Stimulated activated CD4-positive, alpha-beta T cell treated with anti-CD3 and anti-CD28 coated beads, Interleukin-2, amount 100 ng/mL, for 24 hours (primary cell): ENCODE data around the gene GMDS.

Source experiments
- DNase-seq, 2 donors: peaks; one replicate each; pipeline ENCODE4 v3.0.0-alpha.2; 2020

Gene GMDS

DNA sequence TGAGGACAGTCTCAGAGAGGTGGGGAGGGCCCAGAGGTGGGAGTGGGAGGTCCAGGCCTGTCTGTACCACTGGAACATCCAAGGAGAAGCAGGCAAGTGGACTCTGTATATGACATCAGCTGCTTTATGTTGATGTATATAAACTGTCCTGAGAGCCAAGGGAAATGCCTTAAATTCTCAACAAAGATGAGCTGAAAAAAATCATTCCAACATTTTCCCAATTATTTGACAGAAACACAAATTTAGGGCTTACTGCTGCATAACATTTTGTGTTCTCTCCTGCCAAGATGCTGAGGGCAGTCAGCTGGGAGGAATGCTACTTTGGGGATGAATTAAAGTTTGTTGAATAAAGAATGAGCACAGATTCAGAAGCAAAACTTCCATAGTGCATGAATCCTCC lies 582.9 kb downstream of the GMDS start:
- DNase-seq, result no peak

DNA sequence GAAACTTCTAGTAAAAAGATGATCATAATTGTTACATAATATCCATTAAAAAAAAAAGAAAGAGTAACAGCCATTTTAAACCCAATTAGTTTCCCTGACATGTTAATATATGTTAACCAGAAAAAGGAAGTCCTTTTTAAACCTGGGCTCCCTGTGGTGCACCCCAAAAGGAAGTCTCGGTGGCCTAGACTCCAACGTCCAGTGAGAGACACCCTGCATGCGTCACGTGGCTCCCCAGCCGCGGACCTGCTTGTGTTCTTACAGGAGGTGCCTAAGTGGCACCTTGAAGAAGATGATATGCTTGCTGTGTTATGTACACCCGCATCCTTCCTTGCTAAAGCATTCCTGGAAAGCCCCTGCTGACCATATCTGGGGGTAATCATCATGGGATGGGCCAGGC lies 585.6 kb downstream of the GMDS start:
- DNase-seq, result no peak

DNA sequence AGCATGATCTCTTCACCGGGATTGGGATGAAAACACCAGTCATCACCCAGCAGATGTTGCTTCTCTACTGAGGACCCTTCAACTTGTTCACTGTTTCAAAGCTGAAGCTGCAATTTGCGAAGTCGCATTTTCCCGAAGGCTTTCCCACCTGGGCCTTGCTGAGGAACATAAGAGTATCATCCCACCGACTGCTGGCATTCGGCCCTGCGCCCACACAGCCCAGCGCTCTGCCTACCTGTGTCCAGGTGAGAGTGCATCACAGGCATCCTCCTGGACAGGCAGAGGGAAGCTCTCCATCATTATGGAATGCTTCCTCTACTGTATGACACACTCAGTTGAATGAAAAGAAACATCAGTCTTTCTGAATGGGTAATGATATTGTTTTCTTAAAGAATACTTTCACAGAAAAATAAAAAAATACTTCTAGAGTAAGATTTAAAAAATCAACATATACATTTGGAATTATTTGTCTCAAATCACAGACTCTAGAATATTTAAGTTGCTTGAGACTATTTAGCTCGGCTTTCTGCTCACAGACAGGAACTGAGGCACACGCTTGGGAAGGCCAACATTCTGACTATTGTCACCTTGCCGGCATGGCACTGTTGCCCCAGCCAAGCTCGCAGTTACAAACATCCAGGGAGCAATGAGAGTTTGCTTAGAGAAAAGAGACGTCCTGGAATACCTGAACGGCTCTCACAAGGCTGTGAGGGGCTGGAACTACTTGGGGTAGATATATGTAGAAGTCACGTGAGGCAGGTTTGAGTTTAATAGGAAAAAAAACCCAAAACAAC lies 587.0 kb downstream of the GMDS start:
- no peak for DNase-seq

DNA sequence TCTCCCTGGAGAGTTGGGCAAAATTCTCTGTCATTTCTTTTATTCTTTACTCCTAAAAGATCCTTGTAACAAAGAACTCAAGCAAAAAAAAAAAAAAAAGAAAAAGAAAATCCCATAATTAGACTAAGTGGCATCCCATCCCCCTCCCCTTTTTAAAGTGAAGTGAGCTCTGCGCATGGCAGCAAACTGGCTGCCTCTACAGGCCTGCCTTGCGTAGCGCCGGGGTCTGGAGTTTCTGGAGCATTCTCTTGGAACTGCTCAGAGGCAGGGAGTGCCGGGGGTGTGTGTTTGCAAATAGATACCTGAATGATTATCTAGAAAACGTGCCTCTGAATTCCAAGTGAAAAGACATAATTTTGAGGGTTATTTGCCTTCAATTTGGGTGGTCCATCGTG lies 587.6 kb downstream of the GMDS start:
- no peak for DNase-seq

DNA sequence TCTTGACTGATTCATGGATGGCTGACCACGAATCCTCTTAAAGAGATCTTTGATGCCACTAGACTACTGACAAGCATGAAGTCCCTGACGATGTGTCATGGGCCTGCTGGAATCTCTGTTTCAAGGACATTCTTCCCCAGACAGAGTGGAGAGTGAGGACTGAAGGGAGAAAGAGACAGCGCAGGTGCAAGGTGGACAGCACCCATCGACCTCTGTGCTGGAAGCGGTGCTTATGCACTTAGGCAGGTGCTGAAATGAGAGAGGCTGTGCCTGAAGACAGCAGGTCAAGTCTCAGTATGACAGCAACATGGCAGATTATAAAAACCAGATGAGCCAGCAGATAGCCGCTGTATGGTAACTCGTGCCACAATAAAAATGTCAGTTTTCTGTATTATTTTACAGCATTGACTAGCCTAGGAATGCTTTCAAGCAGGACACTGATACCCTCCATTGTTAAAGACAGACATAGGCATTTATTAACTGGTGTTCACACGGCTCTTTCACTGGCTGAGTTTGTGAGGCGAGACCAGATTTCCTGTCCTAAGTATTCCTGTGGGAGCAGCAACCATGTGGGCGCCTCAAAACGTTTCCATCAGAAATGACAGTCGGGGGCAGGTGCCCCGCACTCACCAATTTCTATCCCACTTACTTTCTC lies 588.2 kb downstream of the GMDS start:
- DNase-seq, result no peak

DNA sequence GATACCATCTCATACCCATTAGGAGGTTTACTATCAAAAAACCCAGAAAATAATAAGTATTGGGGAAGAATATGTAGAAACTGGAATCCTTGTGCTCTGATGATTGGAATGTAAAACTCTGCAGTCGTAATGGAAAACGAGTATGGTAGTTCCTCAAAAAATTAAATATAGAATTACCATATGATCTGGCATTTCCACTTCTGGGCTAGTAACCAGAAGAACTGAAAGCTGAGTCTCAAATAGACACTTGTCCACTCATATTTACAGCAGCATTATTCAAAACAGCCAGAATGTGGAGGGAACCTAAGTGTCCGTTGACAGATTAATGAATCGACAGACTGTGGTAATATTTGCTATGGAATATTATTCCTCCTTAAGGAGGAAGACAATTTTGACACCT lies 591.4 kb downstream of the GMDS start:
- DNase-seq, result no peak

DNA sequence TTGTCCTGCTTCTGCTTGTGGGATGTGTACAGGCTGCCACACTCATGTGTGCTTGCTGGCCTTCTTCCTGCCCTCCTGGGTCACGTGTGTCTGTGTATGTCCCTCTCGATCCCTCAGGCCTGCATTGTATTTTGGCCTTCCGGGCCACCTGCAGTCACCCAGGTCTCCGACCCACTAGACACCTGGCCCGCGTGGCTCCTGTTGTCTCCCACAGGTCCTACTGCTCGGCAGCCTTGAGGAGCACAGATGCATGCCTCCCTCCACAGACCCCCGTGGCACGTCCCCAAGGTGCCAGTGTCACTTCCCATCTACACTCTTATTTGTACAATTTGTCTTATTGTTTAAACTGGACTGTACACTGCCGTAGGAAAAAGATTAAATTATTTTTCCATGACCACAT lies 592.6 kb downstream of the GMDS start:
- no peak for DNase-seq

DNA sequence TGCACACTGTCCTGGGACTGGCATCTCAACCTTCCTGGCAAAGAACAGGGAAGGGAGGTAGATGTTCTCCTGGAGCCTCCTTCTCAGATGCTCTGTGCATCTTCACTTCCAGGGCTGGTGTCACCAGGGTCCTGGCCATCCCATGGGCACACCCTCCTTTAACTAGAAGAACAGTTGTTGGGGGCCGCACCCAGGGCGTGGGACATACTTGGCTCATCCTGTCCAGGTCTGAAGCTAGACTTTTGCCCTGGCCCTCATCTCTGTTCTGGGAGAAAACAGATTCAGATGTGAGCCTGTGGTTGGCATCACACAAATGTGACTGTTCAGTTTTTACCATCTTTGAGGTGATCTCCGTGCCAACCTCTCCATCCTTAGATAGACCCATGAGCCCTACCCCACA lies 594.0 kb downstream of the GMDS start:
- DNase-seq, result no peak

DNA sequence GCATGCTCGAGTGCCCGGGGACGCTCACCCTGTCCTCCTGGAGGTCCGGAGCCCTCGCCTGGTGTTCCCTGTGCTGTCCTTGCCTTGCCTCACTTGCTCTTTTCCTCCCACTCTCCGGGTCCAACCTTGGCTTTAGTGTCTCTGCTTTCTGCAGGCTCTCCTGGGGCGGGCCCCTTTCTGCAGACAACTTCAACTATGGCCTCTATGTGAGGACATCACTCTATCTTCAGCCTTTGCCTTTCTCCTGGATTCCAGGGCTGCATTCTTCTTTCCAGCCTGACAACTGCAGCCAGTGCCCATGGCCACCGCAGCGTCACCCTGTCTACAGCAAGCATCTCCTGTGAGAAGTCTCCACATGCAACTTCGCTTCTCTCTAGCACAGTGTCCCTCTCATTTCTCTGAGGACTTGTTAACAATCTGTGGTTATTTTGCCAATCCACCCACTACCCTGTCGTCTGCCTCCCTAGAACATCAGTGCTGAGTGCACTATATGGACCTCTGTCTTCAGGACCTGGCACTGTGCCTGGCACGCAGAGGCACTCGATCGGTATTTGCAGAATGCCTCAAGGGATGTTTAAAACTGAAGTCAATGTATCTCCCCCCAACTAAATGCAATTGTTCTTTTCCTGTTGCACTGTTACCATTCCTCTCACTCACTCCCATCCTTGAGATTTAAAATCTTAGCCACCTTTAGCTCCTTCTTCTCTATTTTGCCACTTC lies 599.8 kb downstream of the GMDS start:
- DNase-seq, result no peak

DNA sequence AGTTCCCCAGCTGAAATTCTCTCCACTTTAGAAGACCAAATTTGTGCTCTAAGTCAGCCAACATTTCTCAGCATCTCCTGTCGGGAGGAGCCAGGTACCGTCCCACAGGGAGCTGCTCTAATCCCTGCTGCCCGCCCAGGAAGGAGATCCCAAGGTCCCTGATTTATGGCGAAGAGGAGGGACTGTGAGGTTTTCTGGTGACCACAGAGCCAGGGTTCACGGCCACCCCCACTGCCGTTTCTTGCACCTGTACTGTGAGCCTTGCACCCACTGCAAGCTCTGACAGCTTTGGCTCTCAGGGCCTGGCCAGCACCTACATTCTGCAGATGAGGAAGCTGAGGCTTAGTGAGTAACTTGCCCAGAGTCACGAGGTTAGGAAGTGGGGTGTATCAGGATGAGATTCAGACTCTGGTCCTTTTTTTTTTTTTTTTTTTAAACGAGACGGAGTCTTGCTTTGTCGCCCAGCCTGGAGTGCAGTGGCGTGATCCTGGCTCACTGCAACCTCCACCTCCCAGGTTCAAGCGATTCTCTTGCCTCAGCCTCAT lies 600.8 kb downstream of the GMDS start:
- DNase-seq, result no peak

DNA sequence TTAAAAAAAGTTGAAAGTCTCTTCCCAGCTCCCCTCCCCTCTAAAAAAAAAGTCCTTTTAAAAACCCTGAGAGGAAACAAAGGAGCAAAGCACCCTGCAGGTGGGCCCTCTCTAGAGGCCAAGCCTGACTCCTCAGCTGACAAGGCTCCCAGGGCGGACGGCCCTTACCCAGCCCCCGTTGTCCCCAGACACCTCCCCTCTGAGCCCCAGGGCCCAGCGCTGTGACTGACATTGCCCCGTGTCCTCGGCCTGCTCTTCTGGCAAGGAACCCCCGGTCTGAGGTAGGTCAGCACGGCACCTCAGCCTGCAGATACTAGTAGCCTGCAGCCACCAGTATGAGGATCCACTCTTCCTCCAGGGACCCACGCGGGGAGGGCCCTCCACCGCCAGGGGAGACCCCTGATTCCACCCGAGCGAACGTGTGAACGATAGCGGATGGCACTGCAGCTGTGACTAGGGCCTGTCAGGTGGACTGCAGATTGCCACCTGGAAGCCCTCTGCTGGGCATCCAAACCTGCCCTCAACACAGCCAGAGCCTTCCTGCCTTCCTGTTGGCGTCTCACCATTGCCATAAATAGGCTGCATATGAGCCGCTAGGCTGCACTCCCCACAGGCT lies 601.5 kb downstream of the GMDS start:
- no peak for DNase-seq

DNA sequence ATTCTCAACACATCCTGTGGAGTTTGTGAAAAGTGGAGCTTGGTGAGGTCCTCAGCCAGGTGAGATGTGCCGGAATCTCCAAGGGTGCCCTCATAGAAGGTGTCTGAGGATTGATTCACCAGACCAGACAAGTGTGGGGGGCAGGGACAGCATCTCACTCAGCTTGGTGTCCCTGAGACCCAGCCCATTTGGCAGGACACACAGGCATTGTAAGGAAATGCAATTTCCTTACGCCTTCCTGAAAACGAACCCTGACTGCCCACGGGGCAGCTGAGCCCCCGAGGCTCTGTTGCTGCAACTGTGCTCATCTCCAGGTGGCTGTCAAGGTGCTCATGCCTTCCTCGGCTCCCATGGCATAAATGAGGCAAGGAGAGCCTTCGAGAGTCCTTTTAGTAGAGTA lies 602.3 kb downstream of the GMDS start:
- no peak for DNase-seq

DNA sequence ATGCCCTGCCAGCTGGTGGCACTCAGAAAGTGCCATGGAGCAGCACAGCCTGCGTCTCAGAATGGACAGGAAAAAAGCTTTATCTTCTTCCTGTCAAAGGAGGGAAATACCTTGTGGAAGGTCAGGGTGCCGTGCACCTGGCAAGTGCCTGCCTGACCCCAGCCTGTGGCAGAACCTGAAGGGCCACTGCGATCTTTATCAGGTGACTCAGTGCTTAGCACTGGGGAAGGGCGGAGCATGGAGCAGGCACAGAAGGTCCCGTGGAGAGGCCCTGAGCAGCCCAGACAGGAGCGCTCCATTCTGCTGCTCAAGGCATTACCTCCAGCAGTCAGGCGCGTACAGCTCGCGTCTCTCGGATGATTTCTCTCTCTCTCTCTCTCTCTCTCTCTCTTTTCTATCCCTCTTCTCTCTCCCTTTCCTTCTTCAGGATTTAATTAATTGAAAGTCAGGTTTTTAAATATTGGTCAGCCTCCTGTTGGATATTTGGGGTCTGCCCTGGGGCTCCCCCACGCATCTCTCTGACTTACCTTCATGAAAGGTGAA lies 604.0 kb downstream of the GMDS start:
- DNase-seq, result no peak

DNA sequence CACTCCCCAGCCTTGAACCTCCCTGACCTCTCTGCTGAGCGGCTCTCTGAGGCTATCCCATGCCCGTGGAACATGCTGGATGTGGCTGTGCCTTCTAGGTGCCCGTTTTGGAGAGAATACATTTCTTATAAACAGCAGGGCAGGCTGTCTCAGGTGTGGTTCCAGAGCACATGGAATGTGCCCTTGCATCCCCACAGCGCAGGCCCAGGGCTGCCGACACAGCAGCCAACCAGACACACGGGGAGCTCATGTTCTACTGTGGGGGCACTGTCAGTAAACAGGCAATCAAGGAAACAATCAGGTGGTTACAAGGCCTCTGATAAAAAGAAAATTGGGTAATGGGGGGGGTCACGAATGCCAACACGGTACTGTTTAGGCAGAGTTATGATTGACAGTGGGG lies 604.9 kb downstream of the GMDS start:
- DNase-seq, result no peak

DNA sequence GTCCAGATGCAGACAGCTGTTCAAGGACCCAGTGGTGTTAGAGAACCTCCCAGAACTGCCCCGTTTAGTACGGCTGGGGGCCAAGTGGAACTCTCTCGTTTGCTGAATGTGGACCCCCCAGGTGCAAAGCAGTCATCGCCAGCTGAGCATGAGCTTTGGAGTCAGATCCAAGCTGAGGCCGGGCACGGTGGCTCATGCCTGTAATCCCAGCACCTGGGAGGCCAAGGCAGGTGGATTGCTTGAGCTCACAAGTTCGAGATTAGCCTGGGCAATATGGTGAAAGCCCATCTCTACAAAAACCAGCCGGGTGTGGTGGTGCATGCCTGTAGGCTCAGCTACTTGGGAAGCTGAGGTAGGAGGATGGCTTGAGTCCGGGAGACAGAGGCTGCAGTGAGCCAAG lies 606.0 kb downstream of the GMDS start:
- DNase-seq, result no peak

DNA sequence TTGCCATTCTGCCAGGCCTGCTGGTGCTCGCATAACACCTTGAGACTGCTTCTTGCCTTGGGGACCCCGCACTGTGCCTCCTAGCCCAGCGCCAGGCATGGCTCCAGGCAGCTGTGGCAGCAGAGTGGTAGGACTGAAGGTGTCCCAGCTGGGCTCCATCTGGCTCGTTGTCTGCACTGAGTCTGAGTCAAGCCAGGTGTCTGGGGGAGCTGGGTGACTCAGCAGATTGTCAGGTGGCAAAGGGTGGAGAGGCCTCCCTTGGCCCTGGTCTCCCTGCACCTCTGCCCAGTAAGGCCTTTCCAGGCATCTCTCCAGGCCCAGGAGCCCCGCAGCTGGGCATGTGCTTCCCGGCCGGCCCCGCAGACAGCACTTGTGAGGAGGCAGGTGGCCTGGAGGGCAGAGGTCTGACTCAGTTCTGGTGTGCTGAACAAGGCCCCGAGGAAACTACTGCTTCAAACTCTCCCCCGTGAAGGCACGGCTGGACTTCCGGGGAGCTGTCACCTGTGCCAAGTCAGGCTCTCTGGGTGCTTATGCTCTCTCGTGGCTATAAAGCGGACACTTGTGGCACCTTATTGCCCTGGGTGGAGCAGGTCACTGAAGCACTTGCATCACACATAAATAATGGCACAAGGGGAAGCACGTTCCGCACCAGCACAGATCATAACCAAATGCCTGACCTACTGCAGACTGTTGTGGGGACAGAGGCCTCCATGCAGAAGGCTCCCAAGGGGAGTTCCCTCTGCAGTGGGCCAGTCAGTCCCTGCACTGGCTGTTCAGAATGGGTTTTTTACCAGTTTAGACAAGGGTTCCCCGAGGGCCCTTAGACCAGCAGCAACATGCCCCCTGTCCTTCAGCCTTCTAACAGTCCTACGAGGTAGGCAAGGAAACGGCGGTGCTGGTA lies 608.2 kb downstream of the GMDS start:
- no peak for DNase-seq

DNA sequence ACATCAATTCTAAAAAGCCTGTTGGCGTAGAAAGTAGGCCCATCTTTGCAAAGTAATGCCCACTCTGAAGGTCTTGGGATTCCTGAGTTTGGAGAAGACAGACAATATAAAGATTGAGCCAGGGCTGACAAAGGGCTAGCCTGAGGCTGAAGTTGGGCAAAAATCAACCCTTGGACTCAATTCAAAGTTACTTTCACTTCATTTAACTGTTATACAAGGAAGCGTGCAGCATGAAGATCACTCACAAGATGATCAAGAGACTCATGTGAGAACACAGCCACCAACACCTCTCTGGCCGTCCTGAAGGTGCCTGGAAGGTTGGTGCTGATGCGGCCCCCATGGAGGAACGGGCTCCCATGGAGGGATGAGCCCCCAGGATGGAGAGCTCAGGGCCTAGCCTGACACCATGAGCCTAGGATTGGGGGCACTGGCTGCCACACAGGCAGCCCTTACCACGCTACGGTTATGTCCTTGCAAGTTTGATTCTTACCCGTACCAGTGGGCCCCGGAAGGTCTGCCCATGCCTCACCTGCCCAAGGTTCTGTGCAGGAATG lies 609.1 kb downstream of the GMDS start:
- no peak for DNase-seq

DNA sequence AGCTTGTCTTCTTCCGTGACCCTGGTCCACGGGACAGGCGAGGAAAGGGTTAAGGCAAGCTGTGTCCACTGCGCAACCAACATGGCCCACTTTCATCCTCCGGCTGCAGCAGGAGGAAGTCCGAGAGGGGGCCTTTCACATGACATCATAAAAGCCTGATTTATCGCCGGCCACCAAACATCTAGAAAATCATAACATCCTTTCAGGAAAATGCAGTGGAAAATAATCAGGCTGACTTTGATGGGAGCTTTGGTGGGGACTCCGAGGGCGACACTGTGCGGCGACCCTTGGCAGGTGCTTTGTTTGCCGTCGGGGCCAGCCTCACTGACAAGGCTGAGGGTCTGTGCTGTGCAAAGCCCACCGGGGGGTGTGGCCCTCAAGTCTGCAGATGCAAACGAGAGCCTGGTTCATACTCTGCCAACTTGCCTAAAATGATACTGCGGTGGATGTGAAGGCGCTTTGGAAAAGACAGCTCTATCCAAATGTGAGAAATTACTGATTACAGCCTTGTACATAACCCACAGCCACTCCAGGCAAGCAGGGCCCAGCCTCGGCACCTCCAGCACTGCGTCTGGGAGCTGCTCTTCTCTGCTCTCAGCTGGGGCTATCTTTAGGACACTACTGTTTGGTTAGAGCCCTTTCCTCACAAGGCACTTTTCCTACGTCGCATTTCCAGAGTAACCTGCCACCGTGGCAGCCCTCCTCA lies 609.9 kb downstream of the GMDS start:
- no peak for DNase-seq

DNA sequence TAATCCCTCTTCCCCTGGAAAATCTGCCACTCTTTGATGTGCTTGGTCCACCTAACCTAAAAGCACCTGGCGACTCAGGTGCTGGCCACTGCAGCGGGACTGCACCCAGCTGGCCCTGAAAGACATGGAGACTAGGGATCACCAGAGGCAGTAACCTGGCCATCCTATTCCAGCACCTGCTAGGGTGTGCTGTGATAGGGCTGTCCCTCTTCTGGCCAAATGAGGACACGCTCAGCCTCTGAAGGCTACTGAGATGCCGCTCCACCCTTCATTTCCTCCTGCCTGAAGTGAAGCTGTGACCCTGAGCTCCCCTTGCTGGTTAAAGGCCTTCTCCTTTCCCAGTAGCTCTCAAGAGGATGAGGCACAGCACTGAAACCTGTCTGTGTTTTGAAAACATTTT lies 611.3 kb downstream of the GMDS start:
- no peak for DNase-seq

DNA sequence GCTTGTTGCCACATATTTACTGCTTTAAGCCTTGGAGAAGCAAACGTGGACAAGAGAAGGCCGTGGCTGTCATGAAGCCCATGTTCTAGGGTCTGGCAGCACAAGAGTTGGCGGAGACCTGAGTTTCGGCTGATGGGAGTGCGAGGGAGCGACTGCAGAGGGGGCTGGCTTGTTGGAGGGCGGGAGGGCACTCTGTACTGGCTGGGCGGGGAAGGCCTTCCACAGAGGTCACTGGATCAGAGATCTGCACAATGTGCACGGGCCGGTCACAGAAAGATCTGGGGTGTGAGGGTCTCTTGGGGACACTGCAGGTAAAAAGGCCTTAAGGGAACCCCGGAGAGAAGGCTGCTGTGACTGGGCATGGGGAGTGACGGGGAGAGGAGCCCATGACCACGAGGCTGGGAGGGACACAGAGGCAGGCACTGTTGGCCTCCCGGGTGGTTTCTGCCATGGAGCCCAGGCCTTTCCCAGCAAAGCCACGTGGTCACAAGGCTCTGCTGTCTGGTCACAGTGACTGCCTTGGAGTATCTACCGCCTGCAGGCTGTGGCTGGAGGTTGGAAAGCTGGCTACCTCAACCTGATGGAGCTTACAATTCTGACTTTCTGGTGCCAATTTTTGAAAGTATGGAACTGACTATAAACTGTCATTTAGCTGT lies 611.9 kb downstream of the GMDS start:
- DNase-seq, result no peak

DNA sequence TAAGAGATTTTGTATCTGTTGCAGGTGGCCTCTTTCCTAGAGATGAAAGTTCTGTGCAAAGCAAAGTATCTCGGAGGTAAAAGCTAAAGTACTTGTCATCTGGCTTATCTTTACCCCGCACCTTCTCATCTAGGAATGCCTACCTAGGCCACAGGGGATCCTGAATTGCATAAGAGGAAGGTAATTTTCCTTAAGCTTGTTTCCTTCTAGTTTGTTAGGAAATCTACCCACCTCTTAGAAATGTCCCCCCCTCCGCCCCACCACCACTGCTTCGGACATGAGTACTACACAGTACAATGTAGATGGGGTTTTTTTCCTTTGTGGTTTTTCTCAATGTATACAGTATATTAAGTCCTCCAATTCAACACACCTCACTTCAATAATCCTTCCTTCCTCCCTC lies 614.2 kb downstream of the GMDS start:
- DNase-seq, result no peak
